ENCODE results near the gene KCNH4.

DNA sequence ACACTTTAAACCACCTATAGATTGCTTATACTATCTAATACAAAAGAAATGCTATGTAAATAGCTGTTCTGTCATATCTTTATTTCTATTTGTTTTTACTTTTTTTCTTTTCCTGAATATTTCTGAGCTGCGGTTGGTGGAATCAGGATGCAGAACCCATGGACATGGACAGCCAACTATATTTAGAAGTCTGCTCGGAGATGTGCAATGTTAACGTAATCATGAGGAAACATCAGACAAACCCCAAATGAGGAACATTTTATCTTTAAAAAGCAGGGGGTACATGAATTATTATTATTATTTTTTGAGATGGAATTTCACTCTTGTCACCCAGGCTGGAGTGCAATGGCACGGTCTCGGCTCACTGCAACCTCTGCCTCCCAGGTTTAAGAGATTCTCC lies 44.7 kb upstream of the KCNH4 start:
- no peak for TF ChIP-seq TEAD4 (CRISPR knock-in tag; IDR thresholded peaks at IDR 0.05)
- TF ChIP-seq NR3C1 (CRISPR knock-in tag; conservative IDR thresholded peaks at IDR 0.05; ENCODE audit: low read depth), result no peak
- TF ChIP-seq, protein P1, sequence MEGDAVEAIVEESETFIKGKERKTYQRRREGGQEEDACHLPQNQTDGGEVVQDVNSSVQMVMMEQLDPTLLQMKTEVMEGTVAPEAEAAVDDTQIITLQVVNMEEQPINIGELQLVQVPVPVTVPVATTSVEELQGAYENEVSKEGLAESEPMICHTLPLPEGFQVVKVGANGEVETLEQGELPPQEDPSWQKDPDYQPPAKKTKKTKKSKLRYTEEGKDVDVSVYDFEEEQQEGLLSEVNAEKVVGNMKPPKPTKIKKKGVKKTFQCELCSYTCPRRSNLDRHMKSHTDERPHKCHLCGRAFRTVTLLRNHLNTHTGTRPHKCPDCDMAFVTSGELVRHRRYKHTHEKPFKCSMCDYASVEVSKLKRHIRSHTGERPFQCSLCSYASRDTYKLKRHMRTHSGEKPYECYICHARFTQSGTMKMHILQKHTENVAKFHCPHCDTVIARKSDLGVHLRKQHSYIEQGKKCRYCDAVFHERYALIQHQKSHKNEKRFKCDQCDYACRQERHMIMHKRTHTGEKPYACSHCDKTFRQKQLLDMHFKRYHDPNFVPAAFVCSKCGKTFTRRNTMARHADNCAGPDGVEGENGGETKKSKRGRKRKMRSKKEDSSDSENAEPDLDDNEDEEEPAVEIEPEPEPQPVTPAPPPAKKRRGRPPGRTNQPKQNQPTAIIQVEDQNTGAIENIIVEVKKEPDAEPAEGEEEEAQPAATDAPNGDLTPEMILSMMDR (IDR thresholded peaks at IDR 0.05), result no peak
- TF ChIP-seq, protein P2, sequence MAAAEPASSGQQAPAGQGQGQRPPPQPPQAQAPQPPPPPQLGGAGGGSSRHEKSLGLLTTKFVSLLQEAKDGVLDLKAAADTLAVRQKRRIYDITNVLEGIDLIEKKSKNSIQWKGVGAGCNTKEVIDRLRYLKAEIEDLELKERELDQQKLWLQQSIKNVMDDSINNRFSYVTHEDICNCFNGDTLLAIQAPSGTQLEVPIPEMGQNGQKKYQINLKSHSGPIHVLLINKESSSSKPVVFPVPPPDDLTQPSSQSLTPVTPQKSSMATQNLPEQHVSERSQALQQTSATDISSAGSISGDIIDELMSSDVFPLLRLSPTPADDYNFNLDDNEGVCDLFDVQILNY (CRISPR knock-in tag; IDR thresholded peaks at IDR 0.05), result no peak
- TF ChIP-seq, protein P3, sequence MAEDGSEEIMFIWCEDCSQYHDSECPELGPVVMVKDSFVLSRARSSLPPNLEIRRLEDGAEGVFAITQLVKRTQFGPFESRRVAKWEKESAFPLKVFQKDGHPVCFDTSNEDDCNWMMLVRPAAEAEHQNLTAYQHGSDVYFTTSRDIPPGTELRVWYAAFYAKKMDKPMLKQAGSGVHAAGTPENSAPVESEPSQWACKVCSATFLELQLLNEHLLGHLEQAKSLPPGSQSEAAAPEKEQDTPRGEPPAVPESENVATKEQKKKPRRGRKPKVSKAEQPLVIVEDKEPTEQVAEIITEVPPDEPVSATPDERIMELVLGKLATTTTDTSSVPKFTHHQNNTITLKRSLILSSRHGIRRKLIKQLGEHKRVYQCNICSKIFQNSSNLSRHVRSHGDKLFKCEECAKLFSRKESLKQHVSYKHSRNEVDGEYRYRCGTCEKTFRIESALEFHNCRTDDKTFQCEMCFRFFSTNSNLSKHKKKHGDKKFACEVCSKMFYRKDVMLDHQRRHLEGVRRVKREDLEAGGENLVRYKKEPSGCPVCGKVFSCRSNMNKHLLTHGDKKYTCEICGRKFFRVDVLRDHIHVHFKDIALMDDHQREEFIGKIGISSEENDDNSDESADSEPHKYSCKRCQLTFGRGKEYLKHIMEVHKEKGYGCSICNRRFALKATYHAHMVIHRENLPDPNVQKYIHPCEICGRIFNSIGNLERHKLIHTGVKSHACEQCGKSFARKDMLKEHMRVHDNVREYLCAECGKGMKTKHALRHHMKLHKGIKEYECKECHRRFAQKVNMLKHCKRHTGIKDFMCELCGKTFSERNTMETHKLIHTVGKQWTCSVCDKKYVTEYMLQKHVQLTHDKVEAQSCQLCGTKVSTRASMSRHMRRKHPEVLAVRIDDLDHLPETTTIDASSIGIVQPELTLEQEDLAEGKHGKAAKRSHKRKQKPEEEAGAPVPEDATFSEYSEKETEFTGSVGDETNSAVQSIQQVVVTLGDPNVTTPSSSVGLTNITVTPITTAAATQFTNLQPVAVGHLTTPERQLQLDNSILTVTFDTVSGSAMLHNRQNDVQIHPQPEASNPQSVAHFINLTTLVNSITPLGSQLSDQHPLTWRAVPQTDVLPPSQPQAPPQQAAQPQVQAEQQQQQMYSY (CRISPR knock-in tag; IDR thresholded peaks at IDR 0.05), result no peak
- TF ChIP-seq TEAD1 (CRISPR knock-in tag; IDR thresholded peaks at IDR 0.05), result no peak
- TF ChIP-seq, protein P4, sequence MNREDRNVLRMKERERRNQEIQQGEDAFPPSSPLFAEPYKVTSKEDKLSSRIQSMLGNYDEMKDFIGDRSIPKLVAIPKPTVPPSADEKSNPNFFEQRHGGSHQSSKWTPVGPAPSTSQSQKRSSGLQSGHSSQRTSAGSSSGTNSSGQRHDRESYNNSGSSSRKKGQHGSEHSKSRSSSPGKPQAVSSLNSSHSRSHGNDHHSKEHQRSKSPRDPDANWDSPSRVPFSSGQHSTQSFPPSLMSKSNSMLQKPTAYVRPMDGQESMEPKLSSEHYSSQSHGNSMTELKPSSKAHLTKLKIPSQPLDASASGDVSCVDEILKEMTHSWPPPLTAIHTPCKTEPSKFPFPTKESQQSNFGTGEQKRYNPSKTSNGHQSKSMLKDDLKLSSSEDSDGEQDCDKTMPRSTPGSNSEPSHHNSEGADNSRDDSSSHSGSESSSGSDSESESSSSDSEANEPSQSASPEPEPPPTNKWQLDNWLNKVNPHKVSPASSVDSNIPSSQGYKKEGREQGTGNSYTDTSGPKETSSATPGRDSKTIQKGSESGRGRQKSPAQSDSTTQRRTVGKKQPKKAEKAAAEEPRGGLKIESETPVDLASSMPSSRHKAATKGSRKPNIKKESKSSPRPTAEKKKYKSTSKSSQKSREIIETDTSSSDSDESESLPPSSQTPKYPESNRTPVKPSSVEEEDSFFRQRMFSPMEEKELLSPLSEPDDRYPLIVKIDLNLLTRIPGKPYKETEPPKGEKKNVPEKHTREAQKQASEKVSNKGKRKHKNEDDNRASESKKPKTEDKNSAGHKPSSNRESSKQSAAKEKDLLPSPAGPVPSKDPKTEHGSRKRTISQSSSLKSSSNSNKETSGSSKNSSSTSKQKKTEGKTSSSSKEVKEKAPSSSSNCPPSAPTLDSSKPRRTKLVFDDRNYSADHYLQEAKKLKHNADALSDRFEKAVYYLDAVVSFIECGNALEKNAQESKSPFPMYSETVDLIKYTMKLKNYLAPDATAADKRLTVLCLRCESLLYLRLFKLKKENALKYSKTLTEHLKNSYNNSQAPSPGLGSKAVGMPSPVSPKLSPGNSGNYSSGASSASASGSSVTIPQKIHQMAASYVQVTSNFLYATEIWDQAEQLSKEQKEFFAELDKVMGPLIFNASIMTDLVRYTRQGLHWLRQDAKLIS (CRISPR knock-in tag; IDR thresholded peaks at IDR 0.05; ENCODE audit: borderline replicate concordance), result no peak
- TF ChIP-seq ZNF317 (CRISPR knock-in tag; IDR thresholded peaks at IDR 0.05; ENCODE audit: borderline replicate concordance, low read depth), result no peak
- TF ChIP-seq, protein P5, sequence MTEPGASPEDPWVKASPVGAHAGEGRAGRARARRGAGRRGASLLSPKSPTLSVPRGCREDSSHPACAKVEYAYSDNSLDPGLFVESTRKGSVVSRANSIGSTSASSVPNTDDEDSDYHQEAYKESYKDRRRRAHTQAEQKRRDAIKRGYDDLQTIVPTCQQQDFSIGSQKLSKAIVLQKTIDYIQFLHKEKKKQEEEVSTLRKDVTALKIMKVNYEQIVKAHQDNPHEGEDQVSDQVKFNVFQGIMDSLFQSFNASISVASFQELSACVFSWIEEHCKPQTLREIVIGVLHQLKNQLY (CRISPR knock-in tag; IDR thresholded peaks at IDR 0.05), result no peak
- TF ChIP-seq, protein P6, sequence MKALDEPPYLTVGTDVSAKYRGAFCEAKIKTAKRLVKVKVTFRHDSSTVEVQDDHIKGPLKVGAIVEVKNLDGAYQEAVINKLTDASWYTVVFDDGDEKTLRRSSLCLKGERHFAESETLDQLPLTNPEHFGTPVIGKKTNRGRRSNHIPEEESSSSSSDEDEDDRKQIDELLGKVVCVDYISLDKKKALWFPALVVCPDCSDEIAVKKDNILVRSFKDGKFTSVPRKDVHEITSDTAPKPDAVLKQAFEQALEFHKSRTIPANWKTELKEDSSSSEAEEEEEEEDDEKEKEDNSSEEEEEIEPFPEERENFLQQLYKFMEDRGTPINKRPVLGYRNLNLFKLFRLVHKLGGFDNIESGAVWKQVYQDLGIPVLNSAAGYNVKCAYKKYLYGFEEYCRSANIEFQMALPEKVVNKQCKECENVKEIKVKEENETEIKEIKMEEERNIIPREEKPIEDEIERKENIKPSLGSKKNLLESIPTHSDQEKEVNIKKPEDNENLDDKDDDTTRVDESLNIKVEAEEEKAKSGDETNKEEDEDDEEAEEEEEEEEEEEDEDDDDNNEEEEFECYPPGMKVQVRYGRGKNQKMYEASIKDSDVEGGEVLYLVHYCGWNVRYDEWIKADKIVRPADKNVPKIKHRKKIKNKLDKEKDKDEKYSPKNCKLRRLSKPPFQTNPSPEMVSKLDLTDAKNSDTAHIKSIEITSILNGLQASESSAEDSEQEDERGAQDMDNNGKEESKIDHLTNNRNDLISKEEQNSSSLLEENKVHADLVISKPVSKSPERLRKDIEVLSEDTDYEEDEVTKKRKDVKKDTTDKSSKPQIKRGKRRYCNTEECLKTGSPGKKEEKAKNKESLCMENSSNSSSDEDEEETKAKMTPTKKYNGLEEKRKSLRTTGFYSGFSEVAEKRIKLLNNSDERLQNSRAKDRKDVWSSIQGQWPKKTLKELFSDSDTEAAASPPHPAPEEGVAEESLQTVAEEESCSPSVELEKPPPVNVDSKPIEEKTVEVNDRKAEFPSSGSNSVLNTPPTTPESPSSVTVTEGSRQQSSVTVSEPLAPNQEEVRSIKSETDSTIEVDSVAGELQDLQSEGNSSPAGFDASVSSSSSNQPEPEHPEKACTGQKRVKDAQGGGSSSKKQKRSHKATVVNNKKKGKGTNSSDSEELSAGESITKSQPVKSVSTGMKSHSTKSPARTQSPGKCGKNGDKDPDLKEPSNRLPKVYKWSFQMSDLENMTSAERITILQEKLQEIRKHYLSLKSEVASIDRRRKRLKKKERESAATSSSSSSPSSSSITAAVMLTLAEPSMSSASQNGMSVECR (CRISPR knock-in tag; IDR thresholded peaks at IDR 0.05; ENCODE audit: borderline replicate concordance), result no peak
- TF ChIP-seq, protein P7, sequence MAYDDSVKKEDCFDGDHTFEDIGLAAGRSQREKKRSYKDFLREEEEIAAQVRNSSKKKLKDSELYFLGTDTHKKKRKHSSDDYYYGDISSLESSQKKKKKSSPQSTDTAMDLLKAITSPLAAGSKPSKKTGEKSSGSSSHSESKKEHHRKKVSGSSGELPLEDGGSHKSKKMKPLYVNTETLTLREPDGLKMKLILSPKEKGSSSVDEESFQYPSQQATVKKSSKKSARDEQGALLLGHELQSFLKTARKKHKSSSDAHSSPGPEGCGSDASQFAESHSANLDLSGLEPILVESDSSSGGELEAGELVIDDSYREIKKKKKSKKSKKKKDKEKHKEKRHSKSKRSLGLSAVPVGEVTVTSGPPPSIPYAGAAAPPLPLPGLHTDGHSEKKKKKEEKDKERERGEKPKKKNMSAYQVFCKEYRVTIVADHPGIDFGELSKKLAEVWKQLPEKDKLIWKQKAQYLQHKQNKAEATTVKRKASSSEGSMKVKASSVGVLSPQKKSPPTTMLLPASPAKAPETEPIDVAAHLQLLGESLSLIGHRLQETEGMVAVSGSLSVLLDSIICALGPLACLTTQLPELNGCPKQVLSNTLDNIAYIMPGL (CRISPR knock-in tag; IDR thresholded peaks at IDR 0.05), result no peak
- TF ChIP-seq TCF7 (CRISPR knock-in tag; IDR thresholded peaks at IDR 0.05; ENCODE audit: low read depth), result no peak
- no peak for TF ChIP-seq NFYB (CRISPR knock-in tag; conservative IDR thresholded peaks at IDR 0.05; ENCODE audit: low read depth)

All from WTC11 (cell line).